Fibroblast of lung (primary cell): Measurements from ENCODE around the gene NECTIN2. TPM values are rescaled to one million over a fixed set of nuclear protein-coding genes. Genes with fewer than 3 reads are reported as not detected.

Source experiments
- DNase-seq, 2 donors: peaks; one replicate each; pipeline versions ENCODE4 v3.0.0 to v3.0.0-alpha.2; 2010; ENCODE audit warnings: low read depth in 2 of 2
- H2AFZ ChIP-seq: 2 replicates; pipeline ENCODE4 v1.5.1; 2012; ENCODE audit warnings: low read length, control low read depth, inconsistent platforms
- H3K27ac ChIP-seq: 2 replicates; pipeline ENCODE4 v1.5.1; 2011; ENCODE audit warnings: low read length, control low read depth; ENCODE audit not compliant: insufficient read depth
- H3K27me3 ChIP-seq: 2 replicates; pipeline ENCODE4 v1.5.1; 2011; ENCODE audit warnings: mild to moderate bottlenecking, low read length; ENCODE audit not compliant: control insufficient read depth, insufficient read depth
- H3K36me3 ChIP-seq: 2 replicates; pipeline ENCODE4 v1.5.1; 2011; ENCODE audit warnings: low read length; ENCODE audit not compliant: control insufficient read depth, insufficient read depth
- H3K4me1 ChIP-seq: 2 replicates; pipeline ENCODE4 v1.5.1; 2011; ENCODE audit warnings: low read length; ENCODE audit not compliant: control insufficient read depth, insufficient read depth; ENCODE audit errors: extremely low read depth
- H3K4me2 ChIP-seq: 2 replicates; pipeline ENCODE4 v1.5.1; 2011; ENCODE audit warnings: low read length, control low read depth; ENCODE audit not compliant: insufficient read depth; ENCODE audit errors: extremely low read depth
- H3K4me3 ChIP-seq, 4 experiments: fragments of 200-600 bp in 1 of 4; sonication (generic) in 1 of 4; replicated peaks in 1 of 4; 2 replicates each; pipeline ENCODE4 v1.5.1; 2011 to 2016; ENCODE audit warnings: low read length in 4 of 4, low read depth in 3 of 4, mild to moderate bottlenecking in 3 of 4, control low read depth in 2 of 4, inconsistent platforms in 1 of 4, mixed read lengths in 1 of 4; ENCODE audit not compliant: insufficient read depth in 1 of 4; ENCODE audit errors: control extremely low read depth in 1 of 4
- H3K79me2 ChIP-seq: 2 replicates; pipeline ENCODE4 v1.5.1; 2012; ENCODE audit warnings: mild to moderate bottlenecking, low read length, inconsistent platforms; ENCODE audit not compliant: control insufficient read depth, insufficient read depth
- H3K9ac ChIP-seq: 2 replicates; pipeline ENCODE4 v1.5.1; 2011; ENCODE audit warnings: mild to moderate bottlenecking, low read length, control low read depth; ENCODE audit not compliant: insufficient read depth
- H3K9me3 ChIP-seq: 2 replicates; pipeline ENCODE4 v1.5.1; 2012; ENCODE audit warnings: low read depth, low read length; ENCODE audit not compliant: control insufficient read depth, insufficient read depth
- H4K20me1 ChIP-seq: 2 replicates; pipeline ENCODE4 v1.5.1; 2011; ENCODE audit warnings: low read length; ENCODE audit not compliant: control insufficient read depth, insufficient read depth; ENCODE audit errors: extremely low read depth
- EZH2 ChIP-seq: IDR thresholded peaks from 2 replicates; pipeline ENCODE4 v1.5.1; 2012; ENCODE audit warnings: low read length, control low read depth, mild to moderate bottlenecking; ENCODE audit errors: missing control alignments
- polyA plus RNA-seq, 2 donors: library from polyadenylated mRNA; depleted of rRNA in 1 of 2; stranded (reverse) in 1 of 2; unstranded in 1 of 2; fragments of >200 nt; gene quantifications; 2 replicates each; pipeline ENCODE4 v1.2.1, GENCODE V29; 2011 to 2012; ENCODE audit warnings: missing spikeins in 1 of 2
- total RNA-seq: library from RNA; depleted of rRNA; stranded (reverse); fragments of >200 nt; gene quantifications from 2 replicates; pipeline ENCODE4 v1.2.1, GENCODE V29; 2014
- TF ChIP-seq, protein P1 (sequence below), 2 donors: IDR thresholded peaks in 1 of 2; conservative IDR thresholded peaks in 1 of 2; 1 replicate in 1 of 2; 2 replicates in 1 of 2; pipeline ENCODE4 v1.5.1; 2011 to 2012; ENCODE audit warnings: low read length in 2 of 2, control low read depth in 1 of 2, inconsistent platforms in 1 of 2, low read depth in 1 of 2, mild to moderate bottlenecking in 1 of 2

The NECTIN2 gene
- total and polyA plus RNA-seq, 2 donors (not counting 1 experiment from before 2014, with no cell fraction given) = 70.7 to 77.4 TPM

DNA sequence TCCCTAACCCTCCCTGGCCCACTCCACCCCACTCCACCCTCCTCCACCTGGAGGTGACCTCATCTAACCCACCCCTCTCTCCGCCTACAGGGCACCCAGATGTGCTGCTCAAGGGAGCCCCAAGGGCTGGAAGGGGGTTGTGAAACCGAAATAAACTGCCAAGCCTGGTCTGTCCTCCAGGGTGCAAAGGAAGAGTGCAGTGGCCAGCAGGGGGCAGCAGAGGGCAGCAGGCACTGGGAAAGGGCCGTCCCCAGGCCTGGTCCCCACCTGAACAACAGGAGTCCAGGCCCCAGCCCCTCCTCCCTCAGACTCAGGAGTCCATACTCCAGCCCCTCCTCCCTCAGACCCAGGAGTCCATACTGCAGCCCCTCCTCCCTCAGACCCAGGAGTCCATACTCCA, 45.6 kb upstream of the NECTIN2 start:
- Histone ChIP-seq H3K9me3 (no peaks in the 10 kb centered on the region), H3K9ac (no peak overlapping the region), H3K4me1 (no peaks in the 10 kb centered on the region), H2AFZ (no peak overlapping the region), H3K4me3 (no peak overlapping the region), H3K4me2 (no peak overlapping the region), H4K20me1 (no peaks in the 10 kb centered on the region), H3K36me3 (no peaks in the 10 kb centered on the region), H3K79me2 (no peaks in the 10 kb centered on the region), H3K27ac (no peak overlapping the region), H3K27me3 (no peaks in the 10 kb centered on the region)
- TF ChIP-seq EZH2 = no peak
- TF ChIP-seq, protein P1, sequence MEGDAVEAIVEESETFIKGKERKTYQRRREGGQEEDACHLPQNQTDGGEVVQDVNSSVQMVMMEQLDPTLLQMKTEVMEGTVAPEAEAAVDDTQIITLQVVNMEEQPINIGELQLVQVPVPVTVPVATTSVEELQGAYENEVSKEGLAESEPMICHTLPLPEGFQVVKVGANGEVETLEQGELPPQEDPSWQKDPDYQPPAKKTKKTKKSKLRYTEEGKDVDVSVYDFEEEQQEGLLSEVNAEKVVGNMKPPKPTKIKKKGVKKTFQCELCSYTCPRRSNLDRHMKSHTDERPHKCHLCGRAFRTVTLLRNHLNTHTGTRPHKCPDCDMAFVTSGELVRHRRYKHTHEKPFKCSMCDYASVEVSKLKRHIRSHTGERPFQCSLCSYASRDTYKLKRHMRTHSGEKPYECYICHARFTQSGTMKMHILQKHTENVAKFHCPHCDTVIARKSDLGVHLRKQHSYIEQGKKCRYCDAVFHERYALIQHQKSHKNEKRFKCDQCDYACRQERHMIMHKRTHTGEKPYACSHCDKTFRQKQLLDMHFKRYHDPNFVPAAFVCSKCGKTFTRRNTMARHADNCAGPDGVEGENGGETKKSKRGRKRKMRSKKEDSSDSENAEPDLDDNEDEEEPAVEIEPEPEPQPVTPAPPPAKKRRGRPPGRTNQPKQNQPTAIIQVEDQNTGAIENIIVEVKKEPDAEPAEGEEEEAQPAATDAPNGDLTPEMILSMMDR (conservative IDR thresholded peaks at IDR 0.05 in 1 of 2, IDR thresholded peaks at IDR 0.05 in 1 of 2; ENCODE audit: low read depth in 1 of 2, low read length in 2 of 2) = peak; percentile 89 to 97
- DNase-seq = peak; percentile 47 to 70

DNA sequence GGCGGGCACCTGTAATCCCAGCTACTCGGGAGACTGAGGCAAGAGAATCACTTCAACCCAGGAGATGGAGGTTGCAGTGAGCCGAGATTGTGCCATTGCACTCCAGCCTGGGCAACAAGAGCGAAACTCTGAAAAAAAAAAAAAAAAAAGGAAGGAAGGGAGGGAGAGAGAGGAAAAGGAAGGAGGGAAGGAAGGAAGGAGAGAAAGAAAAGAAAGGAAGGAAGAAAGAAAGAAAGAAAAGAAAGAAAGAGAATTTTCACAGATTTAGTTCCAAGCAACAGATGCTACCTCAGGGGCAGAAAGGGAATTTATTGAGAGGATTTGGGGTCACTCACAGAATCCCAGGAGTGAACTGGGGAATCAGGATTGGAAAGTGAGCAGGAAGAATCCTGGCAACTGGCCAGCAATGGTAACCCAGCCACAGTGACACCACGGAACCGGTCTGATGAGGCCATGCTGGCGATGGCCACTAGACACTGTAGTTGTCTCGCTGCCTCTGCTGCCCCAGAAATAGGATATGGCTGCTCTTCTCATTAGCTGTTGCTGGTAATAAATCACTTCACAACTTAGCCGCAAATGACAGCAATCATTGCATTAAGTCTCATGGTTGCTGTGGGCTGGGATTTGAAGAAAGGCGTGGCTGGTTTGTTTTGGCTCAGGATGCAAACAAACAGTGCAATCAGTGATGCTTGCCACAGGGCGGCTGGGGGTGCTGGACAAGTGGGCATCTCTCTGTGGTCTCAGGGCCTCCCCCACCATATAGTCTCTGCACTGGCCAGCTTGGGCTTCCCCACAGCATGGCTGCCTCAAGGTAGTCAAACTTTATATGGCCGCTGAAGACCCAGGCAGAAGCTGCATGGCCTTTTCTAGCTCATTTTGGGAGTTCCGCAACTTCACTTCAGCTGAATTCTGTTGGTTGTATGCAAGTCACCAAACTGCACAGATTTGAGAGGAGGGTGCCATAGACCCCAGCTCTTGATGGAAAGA, 42.4 kb upstream of the NECTIN2 start:
- TF ChIP-seq EZH2 = no peak
- TF ChIP-seq, protein P1 (conservative IDR thresholded peaks at IDR 0.05 in 1 of 2, IDR thresholded peaks at IDR 0.05 in 1 of 2; ENCODE audit: low read depth in 1 of 2, low read length in 2 of 2) = no peak
- Histone ChIP-seq H3K9ac (no peak overlapping the region), H3K4me3 (no peak overlapping the region)

DNA sequence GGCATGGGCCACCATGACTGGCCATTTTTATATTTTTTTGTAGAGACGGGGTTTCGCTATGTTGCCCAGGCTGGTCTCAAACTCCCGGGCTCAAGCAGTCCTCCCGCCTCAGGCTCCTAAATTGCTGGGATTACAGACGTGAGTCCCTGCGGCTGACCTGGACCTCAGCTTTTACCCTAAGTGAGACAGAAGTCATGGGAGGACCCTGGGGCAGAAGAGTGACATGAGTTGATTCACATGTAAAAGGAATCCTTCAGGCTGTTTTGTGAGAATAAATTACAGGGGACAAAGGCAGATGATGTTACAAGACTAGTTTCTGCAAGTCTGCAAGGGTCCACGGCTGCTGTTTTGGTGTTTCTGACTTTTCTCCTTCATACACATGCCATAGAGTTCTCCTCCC, 39.8 kb upstream of the NECTIN2 start:
- Histone ChIP-seq H3K9me3 (no peaks in the 10 kb centered on the region), H2AFZ (no peak overlapping the region), H3K4me1 (peaks cover 11% of the 10 kb centered on the region), H3K9ac (no peak overlapping the region), H3K27me3 (no peaks in the 10 kb centered on the region), H3K4me2 (no peak overlapping the region), H3K79me2 (no peaks in the 10 kb centered on the region), H3K27ac (no peak overlapping the region), H4K20me1 (no peaks in the 10 kb centered on the region), H3K36me3 (no peaks in the 10 kb centered on the region), H3K4me3 (no peak overlapping the region)
- DNase-seq = no peak
- TF ChIP-seq EZH2 = no peak
- TF ChIP-seq, protein P1 (conservative IDR thresholded peaks at IDR 0.05 in 1 of 2, IDR thresholded peaks at IDR 0.05 in 1 of 2; ENCODE audit: low read depth in 1 of 2, low read length in 2 of 2) = no peak

More for the DNA sequence above, 42.4 kb upstream of the NECTIN2 start:
- Histone ChIP-seq H3K36me3 (no peaks in the 10 kb centered on the region), H3K27me3 (no peaks in the 10 kb centered on the region), H3K4me2 (no peak overlapping the region), H3K79me2 (no peaks in the 10 kb centered on the region), H3K9me3 (no peaks in the 10 kb centered on the region), H4K20me1 (no peaks in the 10 kb centered on the region), H2AFZ (no peak overlapping the region), H3K27ac (no peak overlapping the region), H3K4me1 (peaks cover 6% of the 10 kb centered on the region)
- DNase-seq = no peak
